Stimulated activated effector memory CD8-positive, alpha-beta T cell treated with anti-CD3 and anti-CD28 coated beads, Interleukin-12 subunit alpha, Interleukin-12 subunit beta, amount 100 ng/mL, for 72 hours (primary cell): ENCODE data around the gene STK25.
A peak's percentile ranks its signal among the peaks of the same experiment; 100 is the strongest.
"Not testable (repeated sequence)": the region's sequence is repeated elsewhere in the genome, so short reads cannot be mapped to it uniquely, and the experiment has no call there.

Experiments
- ATAC-seq: fragments of 150-1000 bp; cut with Tn5 transposase; 2 replicates; pipeline ENCODE4 v1.10.0; 2021
- DNase-seq, 2 donors: peaks; one replicate each; pipeline ENCODE4 v3.0.0; 2021 to 2022; ENCODE audit warnings: low spot score in 2 of 2
- H3K27ac Mint-ChIP-seq: one replicate; pipeline ENCODE4 v1.8.0; 2022; ENCODE audit warnings: mild to moderate bottlenecking, mixed read lengths
- H3K36me3 Mint-ChIP-seq: one replicate; pipeline ENCODE4 v1.8.0; 2022; ENCODE audit warnings: mild to moderate bottlenecking, mixed read lengths
- H3K4me1 Mint-ChIP-seq: one replicate; pipeline ENCODE4 v1.8.0; 2022; ENCODE audit warnings: mixed read lengths
- H3K4me3 Mint-ChIP-seq: one replicate; pipeline ENCODE4 v1.8.0; 2022; ENCODE audit warnings: mild to moderate bottlenecking, mixed read lengths
- H3K9me3 Mint-ChIP-seq: one replicate; pipeline ENCODE4 v1.8.0; 2022; ENCODE audit warnings: mixed read lengths

The STK25 gene

GRCh38 chr2:241475267-241475666 is 33.1 kb downstream of the STK25 start:
- Mint-ChIP-seq H3K4me3 (no peak overlapping the region), H3K9me3 (no peaks in the 10 kb centered on the region), H3K27ac (no peak overlapping the region), H3K36me3 (no peaks in the 10 kb centered on the region), H3K4me1 (no peaks in the 10 kb centered on the region)
- no peak for ATAC-seq
- DNase-seq, result no peak

GRCh38 chr2:241473399-241473798 is 35.0 kb downstream of the STK25 start:
- no peaks in the 10 kb centered on the region for H3K4me1 Mint-ChIP-seq
- no peaks in the 10 kb centered on the region for H3K9me3 Mint-ChIP-seq
- H3K4me3 Mint-ChIP-seq, result no peak overlapping the region
- no peak for ATAC-seq
- no peaks in the 10 kb centered on the region for H3K36me3 Mint-ChIP-seq
- no peak for DNase-seq
- H3K27ac Mint-ChIP-seq, result no peak overlapping the region

GRCh38 chr2:241469746-241470145 is 38.6 kb downstream of the STK25 start:
- H3K4me3 Mint-ChIP-seq, result no peak overlapping the region
- no peak for ATAC-seq
- H3K27ac Mint-ChIP-seq, result no peak overlapping the region
- no peaks in the 10 kb centered on the region for H3K9me3 Mint-ChIP-seq
- no peaks in the 10 kb centered on the region for H3K4me1 Mint-ChIP-seq
- H3K36me3 Mint-ChIP-seq, result no peaks in the 10 kb centered on the region
- no peak for DNase-seq

- ATAC-seq (no peak), DNase-seq (no peak)
- Mint-ChIP-seq H3K36me3 (no peaks in the 10 kb centered on the region), H3K9me3 (no peaks in the 10 kb centered on the region), H3K4me1 (no peaks in the 10 kb centered on the region), H3K4me3 (no peak overlapping the region), H3K27ac (no peak overlapping the region)
Measured at GRCh38 chr2:241468476-241468781, 40.0 kb downstream of the STK25 start.

GRCh38 chr2:241467777-241468475 is 40.5 kb downstream of the STK25 start:
- Mint-ChIP-seq H3K36me3 (no peaks in the 10 kb centered on the region), H3K4me1 (no peaks in the 10 kb centered on the region), H3K4me3 (no peak overlapping the region), H3K27ac (no peak overlapping the region), H3K9me3 (no peaks in the 10 kb centered on the region)
- DNase-seq (no peak), ATAC-seq (no peak)

- ATAC-seq (no peak), DNase-seq (no peak)
- no peaks in the 10 kb centered on the region for H3K36me3 Mint-ChIP-seq
- no peaks in the 10 kb centered on the region for H3K4me1 Mint-ChIP-seq
- no peaks in the 10 kb centered on the region for H3K9me3 Mint-ChIP-seq
- no peak overlapping the region for H3K27ac Mint-ChIP-seq
- H3K4me3 Mint-ChIP-seq, result no peak overlapping the region
Measured at GRCh38 chr2:241466230-241466629, 42.2 kb downstream of the STK25 start.

- no peak for DNase-seq
- H3K4me1 Mint-ChIP-seq, result no peaks in the 10 kb centered on the region
- H3K9me3 Mint-ChIP-seq, result no peaks in the 10 kb centered on the region
- no peak overlapping the region for H3K4me3 Mint-ChIP-seq
- ATAC-seq, result no peak
- peak overlapping the region; percentile 4 for H3K27ac Mint-ChIP-seq
- no peaks in the 10 kb centered on the region for H3K36me3 Mint-ChIP-seq
Measured at GRCh38 chr2:241465543-241465942, 42.8 kb downstream of the STK25 start.

GRCh38 chr2:241463276-241464135 is 44.9 kb downstream of the STK25 start:
- ATAC-seq (no peak), DNase-seq (no peak)
- H3K9me3 Mint-ChIP-seq, result no peaks in the 10 kb centered on the region
- no peaks in the 10 kb centered on the region for H3K36me3 Mint-ChIP-seq
- H3K4me3 Mint-ChIP-seq, result no peak overlapping the region
- H3K4me1 Mint-ChIP-seq, result no peaks in the 10 kb centered on the region
- no peak overlapping the region for H3K27ac Mint-ChIP-seq

- no peak for ATAC-seq
- no peaks in the 10 kb centered on the region for H3K4me1 Mint-ChIP-seq
- no peak overlapping the region for H3K27ac Mint-ChIP-seq
- H3K9me3 Mint-ChIP-seq, result no peaks in the 10 kb centered on the region
- H3K4me3 Mint-ChIP-seq, result no peak overlapping the region
- no peak for DNase-seq
- no peaks in the 10 kb centered on the region for H3K36me3 Mint-ChIP-seq
Measured at GRCh38 chr2:241461693-241462677, 46.4 kb downstream of the STK25 start.

GRCh38 chr2:241460631-241461030 is 47.8 kb downstream of the STK25 start:
- H3K9me3 Mint-ChIP-seq, result no peaks in the 10 kb centered on the region
- DNase-seq (no peak), ATAC-seq (no peak)
- no peak overlapping the region for H3K27ac Mint-ChIP-seq
- no peaks in the 10 kb centered on the region for H3K36me3 Mint-ChIP-seq
- H3K4me3 Mint-ChIP-seq, result no peak overlapping the region
- H3K4me1 Mint-ChIP-seq, result no peaks in the 10 kb centered on the region

GRCh38 chr2:241459520-241459919 is 48.9 kb downstream of the STK25 start:
- H3K27ac Mint-ChIP-seq, result no peak overlapping the region
- H3K4me1 Mint-ChIP-seq, result no peaks in the 10 kb centered on the region
- H3K9me3 Mint-ChIP-seq, result no peaks in the 10 kb centered on the region
- no peaks in the 10 kb centered on the region for H3K36me3 Mint-ChIP-seq
- no peak for ATAC-seq
- no peak overlapping the region for H3K4me3 Mint-ChIP-seq
- no peak for DNase-seq

- DNase-seq (no peak), ATAC-seq (peak; percentile 16)
- Mint-ChIP-seq H3K4me1 (no peaks in the 10 kb centered on the region), H3K36me3 (no peaks in the 10 kb centered on the region), H3K9me3 (no peaks in the 10 kb centered on the region), H3K27ac (no peak overlapping the region), H3K4me3 (no peak overlapping the region)
Measured at GRCh38 chr2:241458687-241459086, 49.7 kb downstream of the STK25 start.

GRCh38 chr2:241456546-241456945 is 51.8 kb downstream of the STK25 start:
- Mint-ChIP-seq H3K9me3 (no peaks in the 10 kb centered on the region), H3K36me3 (no peaks in the 10 kb centered on the region), H3K4me1 (no peaks in the 10 kb centered on the region), H3K27ac (no peak overlapping the region), H3K4me3 (no peak overlapping the region)
- no peak for ATAC-seq
- DNase-seq, result no peak

GRCh38 chr2:241454837-241455485 is 53.4 kb downstream of the STK25 start:
- ATAC-seq (no peak), DNase-seq (no peak)
- no peaks in the 10 kb centered on the region for H3K9me3 Mint-ChIP-seq
- no peak overlapping the region for H3K27ac Mint-ChIP-seq
- no peak overlapping the region for H3K4me3 Mint-ChIP-seq
- H3K4me1 Mint-ChIP-seq, result no peaks in the 10 kb centered on the region
- H3K36me3 Mint-ChIP-seq, result no peaks in the 10 kb centered on the region

- H3K36me3 Mint-ChIP-seq, H3K27ac Mint-ChIP-seq, ATAC-seq, H3K9me3 Mint-ChIP-seq, H3K4me1 Mint-ChIP-seq, DNase-seq, H3K4me3 Mint-ChIP-seq: not testable (repeated sequence)
Measured at GRCh38 chr2:241453919-241454318, 54.5 kb downstream of the STK25 start.
